Right lobe of liver (tissue), 4 donors: ENCODE measurements around the gene DCTN3.

Source experiments
- CTCF ChIP-seq, 4 donors: fragments of 200-600 bp in 3 of 4; fragments of 450-650 bp in 1 of 4; IDR thresholded peaks; one replicate each; pipeline versions ENCODE4 v1.5.1 to v1.8.0; 2016 to 2022; ENCODE audit warnings: antibody characterized with exemption in 4 of 4, mild to moderate bottlenecking in 2 of 4
- POLR2A ChIP-seq: fragments of 450-650 bp; IDR thresholded peaks from one replicate; pipeline ENCODE4 v1.6.1; 2017; ENCODE audit warnings: antibody characterized with exemption, mild to moderate bottlenecking
- donor health status: DM: no; HTN: no; CAD: no.
- donor health status: DM: no; HTN: no; CAD: no.
- donor health status: DM: no; HTN: yes; CAD: no.

- TF ChIP-seq CTCF (IDR thresholded peaks at IDR 0.05) (no peak), POLR2A (no peak)
Observed at GRCh38 chr9:34628656-34629490, 8.6 kb upstream of the DCTN3 start, which contains the start of gene ARID3C.
